ENCODE measurements around the gene RPL41. TPM values are rescaled to one million over a fixed set of nuclear protein-coding genes. Genes with fewer than 3 reads are reported as not detected.
A peak's percentile ranks its signal among the peaks of the same experiment; 100 is the strongest.
"Not testable (repeated sequence)": the region's sequence is repeated elsewhere in the genome, so short reads cannot be mapped to it uniquely, and the experiment has no call there.

The RPL41 gene
- 1,000 to 10,000 TPM; 6,129 to 8,482 (median 6,371) TPM for polyA plus RNA-seq (ENCODE audit: insufficient read depth in 1 of 5, insufficient read length in 5 of 5, low replicate concordance in 1 of 5)
- long read RNA-seq, donor 1, transcript RPL41-206 (2 exons, 595 nt) = minor isoform, 88 of 1,397 reads
- long read RNA-seq, donor 1, transcript RPL41-202 (4 exons, 469 nt) = major isoform, 805 of 1,397 reads
- long read RNA-seq, donor 1, transcript RPL41-204 (3 exons, 699 nt) = minor isoform, 358 of 1,397 reads
- long read RNA-seq, donor 1, transcript RPL41-205 (2 exons, 238 nt) = minor isoform, 7 of 1,397 reads
- long read RNA-seq, donor 1, partial matches to known transcripts = 32 of 1,397 reads
- long read RNA-seq, donor 1, other reads (novel, unspliced or antisense) = 97 of 1,397 reads
- long read RNA-seq, donor 2, transcript RPL41-205 (2 exons, 238 nt) = minor isoform, 5 of 701 reads
- long read RNA-seq, donor 2, transcript RPL41-202 (4 exons, 469 nt) = major isoform, 432 of 701 reads
- long read RNA-seq, donor 2, transcript RPL41-206 (2 exons, 595 nt) = minor isoform, 53 of 701 reads
- long read RNA-seq, donor 2, transcript RPL41-204 (3 exons, 699 nt) = minor isoform, 160 of 701 reads
- long read RNA-seq, donor 2, partial matches to known transcripts = 25 of 701 reads
- long read RNA-seq, donor 2, other reads (novel, unspliced or antisense) = 22 of 701 reads
- long read RNA-seq, donor 3, transcript RPL41-204 (3 exons, 699 nt) = minor isoform, 238 of 1,054 reads
- long read RNA-seq, donor 3, transcript RPL41-202 (4 exons, 469 nt) = major isoform, 644 of 1,054 reads
- long read RNA-seq, donor 3, transcript RPL41-206 (2 exons, 595 nt) = minor isoform, 74 of 1,054 reads
- long read RNA-seq, donor 3, partial matches to known transcripts = 38 of 1,054 reads
- long read RNA-seq, donor 3, other reads (novel, unspliced or antisense) = 54 of 1,054 reads
- long read RNA-seq, donor 4, transcript RPL41-204 (3 exons, 699 nt) = minor isoform, 142 of 594 reads
- long read RNA-seq, donor 4, transcript RPL41-206 (2 exons, 595 nt) = minor isoform, 54 of 594 reads
- long read RNA-seq, donor 4, transcript RPL41-202 (4 exons, 469 nt) = major isoform, 348 of 594 reads
- long read RNA-seq, donor 4, partial matches to known transcripts = 15 of 594 reads
- long read RNA-seq, donor 4, other reads (novel, unspliced or antisense) = 30 of 594 reads
- long read RNA-seq, donor 5, transcript RPL41-205 (2 exons, 238 nt) = minor isoform, 15 of 1,315 reads
- long read RNA-seq, donor 5, transcript RPL41-202 (4 exons, 469 nt) = major isoform, 832 of 1,315 reads
- long read RNA-seq, donor 5, transcript RPL41-206 (2 exons, 595 nt) = minor isoform, 80 of 1,315 reads
- long read RNA-seq, donor 5, transcript RPL41-204 (3 exons, 699 nt) = minor isoform, 250 of 1,315 reads
- long read RNA-seq, donor 5, partial matches to known transcripts = 30 of 1,315 reads
- long read RNA-seq, donor 5, other reads (novel, unspliced or antisense) = 104 of 1,315 reads
- long read RNA-seq, donor 6, transcript RPL41-206 (2 exons, 595 nt) = minor isoform, 69 of 1,078 reads
- long read RNA-seq, donor 6, transcript RPL41-202 (4 exons, 469 nt) = major isoform, 637 of 1,078 reads
- long read RNA-seq, donor 6, transcript RPL41-205 (2 exons, 238 nt) = minor isoform, 6 of 1,078 reads
- long read RNA-seq, donor 6, transcript RPL41-204 (3 exons, 699 nt) = minor isoform, 235 of 1,078 reads
- long read RNA-seq, donor 6, partial matches to known transcripts = 73 of 1,078 reads
- long read RNA-seq, donor 6, other reads (novel, unspliced or antisense) = 54 of 1,078 reads
- long read RNA-seq, donor 7, transcript RPL41-202 (4 exons, 469 nt) = major isoform, 455 of 705 reads
- long read RNA-seq, donor 7, transcript RPL41-206 (2 exons, 595 nt) = minor isoform, 53 of 705 reads
- long read RNA-seq, donor 7, transcript RPL41-204 (3 exons, 699 nt) = minor isoform, 124 of 705 reads
- long read RNA-seq, donor 7, transcript RPL41-205 (2 exons, 238 nt) = minor isoform, 6 of 705 reads
- long read RNA-seq, donor 7, partial matches to known transcripts = 13 of 705 reads
- long read RNA-seq, donor 7, other reads (novel, unspliced or antisense) = 52 of 705 reads
- long read RNA-seq, donor 8, transcript RPL41-202 (4 exons, 469 nt) = major isoform, 267 of 461 reads
- long read RNA-seq, donor 8, transcript RPL41-206 (2 exons, 595 nt) = minor isoform, 44 of 461 reads
- long read RNA-seq, donor 8, transcript RPL41-204 (3 exons, 699 nt) = minor isoform, 102 of 461 reads
- long read RNA-seq, donor 8, partial matches to known transcripts = 21 of 461 reads
- long read RNA-seq, donor 8, other reads (novel, unspliced or antisense) = 23 of 461 reads

DNA sequence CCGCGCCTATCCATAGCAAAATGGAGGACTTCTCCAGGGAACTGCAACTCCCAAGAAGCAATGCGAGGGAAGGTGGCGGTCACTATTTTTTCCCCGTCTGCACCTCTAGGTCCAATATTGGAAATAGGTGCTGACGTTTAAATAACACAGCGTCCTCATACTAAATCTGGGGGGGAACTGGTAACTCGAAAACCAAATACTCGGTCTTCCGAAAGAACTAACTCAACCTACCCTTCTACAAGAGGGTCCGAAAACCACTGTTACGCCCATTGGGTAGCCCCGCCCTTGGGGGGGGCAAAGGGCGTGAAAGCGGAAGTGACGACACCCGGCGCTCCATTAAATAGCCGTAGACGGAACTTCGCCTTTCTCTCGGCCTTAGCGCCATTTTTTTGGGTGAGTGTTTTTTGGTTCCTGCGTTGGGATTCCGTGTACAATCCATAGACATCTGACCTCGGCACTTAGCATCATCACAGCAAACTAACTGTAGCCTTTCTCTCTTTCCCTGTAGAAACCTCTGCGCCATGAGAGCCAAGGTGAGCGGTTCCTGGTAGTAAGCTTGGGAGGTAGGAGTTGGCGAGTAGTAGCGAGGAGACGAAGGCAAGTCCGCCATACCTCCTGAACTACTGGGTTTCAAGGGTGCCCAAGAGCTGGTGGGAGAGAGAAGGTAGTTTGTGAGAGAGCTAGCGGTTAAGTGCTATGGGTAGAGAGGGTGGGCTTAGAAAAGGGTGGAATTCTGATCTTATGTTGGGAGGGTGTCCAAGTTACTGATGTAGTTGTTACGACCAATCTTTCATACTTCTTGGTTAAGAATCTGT lies at the start of gene RPL41:
TSS of gene RPL41 (plus strand) at position 367 of the 815 bp plus-strand sequence.
- peak; percentile 98 for DNase-seq

DNA sequence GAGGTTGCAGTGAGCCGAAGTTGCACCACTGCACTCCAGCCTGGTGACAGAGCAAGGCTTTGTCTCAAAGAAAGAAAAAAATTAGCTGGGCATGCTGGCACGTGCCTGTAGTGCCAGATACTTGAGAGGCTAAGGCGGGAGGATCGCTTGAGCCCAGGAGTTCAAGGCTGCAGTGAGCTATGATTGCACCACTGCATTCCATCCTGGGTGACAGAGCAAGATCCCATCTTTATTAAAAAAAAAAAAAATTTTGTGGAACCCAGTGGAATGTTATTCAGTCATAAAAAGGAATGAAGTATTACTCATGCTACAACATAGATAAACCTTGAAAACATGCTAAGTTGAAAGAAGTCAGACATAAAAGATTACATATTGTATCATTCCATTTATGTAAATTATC lies 44.8 kb upstream of the RPL41 start:
- no peak for DNase-seq

DNA sequence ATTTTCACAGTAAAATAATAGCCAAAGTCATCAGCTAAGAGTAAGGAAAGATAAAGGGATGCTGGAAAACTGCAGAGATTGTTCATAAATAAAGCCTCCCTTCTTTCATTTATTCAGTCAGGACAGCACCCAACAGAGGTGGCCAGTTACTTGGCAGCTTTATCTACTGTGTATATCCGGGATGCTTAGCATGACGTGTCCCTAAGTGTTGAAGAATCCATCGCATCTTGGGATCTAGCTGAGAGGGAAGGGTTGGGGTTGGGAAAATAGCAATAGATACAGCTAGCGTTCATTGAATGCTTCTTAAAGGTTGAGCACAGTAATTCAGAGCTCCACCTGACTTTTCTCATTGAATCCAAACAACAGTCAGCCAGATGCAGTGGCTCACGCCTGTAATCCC lies 42.0 kb upstream of the RPL41 start:
- no peak for DNase-seq

DNA sequence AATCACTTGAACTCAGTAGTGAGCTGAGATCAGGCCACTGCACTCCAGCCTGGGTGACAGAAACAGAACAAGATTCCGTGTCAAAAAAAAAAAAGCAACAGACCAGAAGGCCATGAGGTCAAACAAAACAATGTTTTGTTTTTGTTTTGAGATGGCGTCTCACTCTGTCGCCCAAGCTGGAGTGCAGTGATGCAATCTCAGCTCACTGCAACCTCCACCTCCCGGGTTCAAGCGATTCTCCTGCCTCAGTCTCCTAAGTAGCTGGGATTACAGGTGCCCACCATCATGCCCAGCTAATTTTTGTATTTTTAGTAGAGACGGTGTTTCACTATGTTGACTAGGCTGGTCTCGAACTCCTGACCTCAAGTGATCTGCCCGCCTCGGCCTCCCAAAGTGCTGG lies 38.5 kb upstream of the RPL41 start:
- DNase-seq = not testable (repeated sequence)

DNA sequence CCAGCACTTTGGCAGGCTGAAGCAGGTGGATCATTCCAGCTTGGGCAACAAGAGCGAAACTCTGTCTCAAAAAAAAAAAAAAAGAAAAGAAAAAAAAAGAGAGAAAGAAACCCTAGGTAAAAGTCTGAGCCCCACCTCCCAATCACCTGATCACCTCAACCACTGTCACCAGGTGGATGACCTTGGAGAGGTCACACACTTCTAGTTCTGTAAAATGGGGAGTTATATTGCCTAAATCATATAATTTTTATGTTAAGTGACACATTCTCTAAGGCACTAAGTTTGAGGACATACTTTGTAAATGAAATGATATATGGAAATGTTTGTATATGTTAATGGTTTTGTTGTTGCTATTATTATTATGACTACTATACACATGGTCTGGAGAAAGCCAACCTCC lies 38.0 kb upstream of the RPL41 start:
- no peak for DNase-seq

DNA sequence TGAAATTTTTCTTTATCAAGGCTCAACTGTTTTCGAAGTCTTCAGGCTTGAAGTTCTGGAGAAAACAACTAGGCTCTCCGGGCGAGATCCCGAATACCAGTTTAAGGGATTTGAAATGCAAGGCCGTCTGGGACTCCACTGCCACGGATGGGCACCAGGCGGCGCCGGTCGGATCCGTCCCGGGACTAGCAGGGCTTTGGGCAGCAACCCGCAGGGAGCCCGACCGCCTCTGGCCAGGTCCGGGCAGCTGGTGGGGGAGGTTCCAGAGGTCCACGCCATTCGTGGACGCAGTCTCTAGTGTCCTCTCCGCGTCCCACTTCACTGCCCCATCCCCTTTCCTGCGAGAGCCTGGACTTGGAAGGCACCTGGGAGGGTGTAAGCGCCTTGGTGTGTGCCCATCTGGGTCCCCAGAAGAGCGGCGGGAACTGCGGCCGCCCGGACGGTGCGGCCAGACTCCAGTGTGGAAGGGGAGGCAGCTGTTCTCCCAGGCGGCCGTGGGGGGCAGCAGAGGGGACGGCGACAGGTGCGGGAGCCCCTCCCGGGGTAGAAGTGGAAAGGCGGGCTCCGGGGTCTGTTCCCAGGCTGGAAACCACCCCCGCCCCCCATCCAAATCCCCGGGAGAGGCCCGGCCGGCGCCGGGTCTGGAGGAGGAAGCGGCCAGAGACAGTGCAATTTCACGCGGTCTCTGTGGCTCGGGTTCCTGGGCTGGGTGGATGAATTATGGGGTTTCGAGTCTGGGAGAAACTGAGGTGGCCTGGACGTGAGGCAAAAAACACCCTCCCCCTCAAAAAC lies 37.3 kb upstream of the RPL41 start:
- DNase-seq = peak; percentile 70 to 72

DNA sequence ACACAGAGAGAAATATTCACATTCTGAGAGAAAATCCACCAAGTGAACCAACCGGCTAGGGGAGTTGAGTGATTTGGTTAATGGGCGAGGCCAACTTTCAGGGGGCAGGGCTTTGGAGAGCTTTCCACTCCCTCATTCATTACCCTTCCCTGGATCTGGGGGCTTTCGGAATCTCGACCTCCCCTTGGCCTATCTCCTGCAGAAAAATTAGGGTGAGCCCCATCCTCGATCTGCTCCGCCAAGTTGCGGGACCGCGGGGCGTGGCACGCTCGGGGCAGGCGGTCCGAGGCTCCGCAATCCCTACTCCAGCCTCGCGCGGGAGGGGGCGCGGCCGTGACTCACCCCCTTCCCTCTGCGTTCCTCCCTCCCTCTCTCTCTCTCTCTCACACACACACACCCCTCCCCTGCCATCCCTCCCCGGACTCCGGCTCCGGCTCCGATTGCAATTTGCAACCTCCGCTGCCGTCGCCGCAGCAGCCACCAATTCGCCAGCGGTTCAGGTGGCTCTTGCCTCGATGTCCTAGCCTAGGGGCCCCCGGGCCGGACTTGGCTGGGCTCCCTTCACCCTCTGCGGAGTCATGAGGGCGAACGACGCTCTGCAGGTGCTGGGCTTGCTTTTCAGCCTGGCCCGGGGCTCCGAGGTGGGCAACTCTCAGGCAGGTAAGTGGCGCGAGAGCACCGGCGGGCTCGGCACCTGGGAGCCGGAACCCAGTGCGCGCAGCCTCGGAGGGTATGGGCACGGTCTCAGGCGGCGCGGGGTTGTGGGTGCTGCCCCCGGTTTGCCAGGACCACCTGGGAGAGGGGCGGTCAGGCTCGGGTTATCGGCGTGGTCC lies 36.5 kb upstream of the RPL41 start, which contains the start of gene ERBB3:
TSS of gene ERBB3 (plus strand) at position 443 of the 833 bp plus-strand sequence. CDS start at position 579, 136 bp downstream.
- peak; percentile 75 to 80 for DNase-seq

DNA sequence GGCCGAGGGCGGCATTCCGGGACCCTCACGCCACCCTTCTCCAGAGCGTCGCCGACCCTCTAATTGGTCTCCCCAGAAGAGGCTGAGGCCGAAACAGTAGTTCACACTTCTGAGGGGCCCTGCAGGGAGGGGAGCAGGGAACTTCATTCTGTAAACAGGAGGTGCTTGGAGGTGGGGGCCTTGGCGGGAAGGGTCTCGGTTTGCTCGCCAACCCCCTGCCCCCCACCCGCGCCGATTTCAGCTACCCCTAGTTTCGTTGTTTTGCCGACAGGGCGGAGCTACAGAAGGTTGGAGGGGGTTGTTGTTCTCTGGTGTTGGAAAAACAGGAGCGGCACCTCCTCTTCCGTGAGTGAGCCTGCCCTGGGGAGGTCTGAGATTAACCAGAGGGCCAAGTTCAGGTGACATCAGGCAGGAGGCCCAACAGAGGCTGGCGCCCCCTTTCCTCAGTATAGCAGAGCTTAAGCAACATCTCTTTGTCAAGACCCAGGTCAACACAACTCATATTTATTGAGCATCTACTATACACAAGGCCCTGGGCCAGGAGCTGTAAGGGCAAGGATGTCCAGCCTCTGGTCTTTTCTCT lies 35.8 kb upstream of the RPL41 start:
- no peak for DNase-seq

DNA sequence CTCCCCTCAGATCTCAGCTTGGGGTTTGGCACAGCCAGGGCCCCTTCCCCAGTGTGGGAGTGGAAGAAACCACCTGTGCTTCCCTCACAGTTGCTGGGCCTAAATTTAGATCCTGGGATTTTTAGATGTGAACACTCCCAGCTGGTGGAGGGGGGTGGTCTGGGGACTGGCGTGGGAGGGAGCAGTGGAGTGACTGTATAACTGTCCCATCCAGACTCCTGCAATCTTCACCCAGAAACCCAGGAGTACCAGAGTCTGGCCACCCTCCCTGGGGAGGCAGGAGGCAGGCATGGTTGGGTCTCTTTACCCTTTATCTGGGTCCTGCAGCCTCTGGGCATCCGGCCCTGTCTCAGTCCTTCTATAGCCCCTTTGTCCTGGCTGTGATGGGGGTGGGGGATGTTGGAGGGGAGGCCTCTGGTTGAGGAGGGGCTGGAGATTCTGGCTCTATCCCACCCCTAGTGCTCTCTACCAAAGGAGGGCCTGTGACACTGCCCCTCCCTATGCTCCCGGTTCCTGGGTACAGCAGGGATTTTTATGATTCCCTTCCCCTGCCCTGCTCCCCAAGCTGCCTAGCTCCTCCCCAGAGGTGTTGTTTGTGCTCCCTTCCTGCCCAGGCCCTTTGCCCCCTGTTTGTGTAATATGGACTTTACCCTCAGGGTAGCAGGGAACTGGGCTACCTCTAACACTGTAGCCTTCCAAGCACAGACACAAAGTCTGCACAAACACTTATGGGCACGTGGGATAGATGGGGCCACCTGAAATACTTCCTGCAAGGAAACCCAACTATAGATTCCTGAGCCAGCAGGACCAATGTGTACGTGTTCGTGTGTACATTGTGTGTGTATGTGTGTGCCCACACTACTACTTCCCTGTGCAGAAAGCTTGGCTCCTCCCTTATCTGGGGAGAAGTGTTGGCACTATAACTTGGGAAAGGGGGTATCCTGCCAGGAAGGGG lies 34.8 kb upstream of the RPL41 start:
- DNase-seq = no peak

DNA sequence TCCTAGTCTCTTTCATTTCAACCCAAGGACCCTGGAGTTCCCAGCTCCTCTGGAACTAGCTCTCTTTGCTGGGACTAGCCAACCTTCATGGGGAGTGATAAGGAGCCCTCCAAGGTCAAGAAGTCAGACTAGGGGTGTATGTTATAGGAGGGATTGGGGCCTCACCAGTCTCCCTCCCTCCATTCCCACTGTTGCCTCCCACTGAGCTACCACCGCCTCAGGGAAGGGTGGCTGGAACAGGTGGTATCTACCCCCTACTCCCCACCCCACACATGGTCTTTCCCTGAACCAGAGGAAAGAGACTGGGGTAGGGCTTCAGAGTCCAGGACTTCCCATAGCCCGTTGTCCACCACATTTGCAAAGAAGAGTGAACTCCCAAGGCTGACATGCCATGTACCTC lies 34.1 kb upstream of the RPL41 start:
- DNase-seq = no peak

DNA sequence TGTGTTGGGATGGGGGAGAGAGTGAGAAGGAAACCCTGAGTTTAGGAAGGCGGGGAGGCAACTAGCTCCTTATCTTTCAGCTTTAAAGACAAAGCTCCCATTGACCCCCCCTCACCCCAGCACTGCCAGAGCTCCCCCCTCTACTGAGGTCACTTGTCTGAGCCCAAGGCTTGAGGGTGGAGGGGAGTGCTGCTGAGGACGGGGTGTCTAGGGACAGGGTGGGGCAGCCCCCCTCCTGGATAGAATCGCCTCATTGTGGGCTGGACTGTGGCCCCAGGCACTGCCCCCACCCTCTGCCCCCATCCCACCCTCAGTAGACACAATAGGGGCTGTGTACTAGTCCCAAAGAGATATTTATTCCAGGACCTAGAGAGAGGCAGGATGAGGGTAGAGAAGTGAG lies 33.5 kb upstream of the RPL41 start:
- DNase-seq = no peak

DNA sequence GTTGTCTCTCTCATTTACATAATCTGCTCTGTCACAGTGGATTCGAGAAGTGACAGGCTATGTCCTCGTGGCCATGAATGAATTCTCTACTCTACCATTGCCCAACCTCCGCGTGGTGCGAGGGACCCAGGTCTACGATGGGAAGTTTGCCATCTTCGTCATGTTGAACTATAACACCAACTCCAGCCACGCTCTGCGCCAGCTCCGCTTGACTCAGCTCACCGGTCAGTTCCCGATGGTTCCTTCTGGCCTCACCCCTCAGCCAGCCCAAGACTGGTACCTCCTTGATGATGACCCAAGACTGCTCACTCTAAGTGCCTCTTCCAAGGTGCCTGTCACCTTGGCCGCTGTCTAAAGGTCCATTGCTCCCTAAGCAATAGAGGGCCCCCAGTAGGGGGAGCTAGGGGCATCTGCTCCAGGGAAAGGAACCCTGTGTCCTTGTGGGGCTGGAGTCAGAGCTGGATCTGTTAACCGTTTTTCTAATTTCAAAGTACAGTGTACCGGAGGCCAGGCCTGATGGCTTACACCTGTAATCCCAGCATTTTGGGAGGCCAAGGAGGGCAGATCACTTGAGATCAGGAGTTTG lies 31.4 kb upstream of the RPL41 start:
- DNase-seq = no peak

DNA sequence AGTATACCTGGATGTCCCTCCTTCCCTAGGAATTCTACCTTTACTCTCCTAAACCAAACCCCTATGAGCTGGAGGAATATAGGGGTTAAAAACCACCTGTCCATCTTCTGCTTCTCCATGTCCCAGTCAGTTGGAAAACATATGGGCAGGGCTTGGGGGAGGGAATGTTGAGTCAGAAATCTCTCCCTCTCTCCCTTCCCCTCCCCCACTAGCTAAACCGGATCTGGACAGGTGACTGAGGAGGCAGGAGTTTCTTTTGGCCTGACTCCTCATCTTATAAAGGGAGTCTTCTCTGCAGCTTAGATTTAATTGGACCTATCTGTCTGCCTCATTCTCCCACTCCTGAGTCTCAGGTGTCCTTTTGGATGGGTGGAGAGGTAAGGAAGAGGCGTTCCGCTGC lies 30.3 kb upstream of the RPL41 start:
- DNase-seq = no peak

DNA sequence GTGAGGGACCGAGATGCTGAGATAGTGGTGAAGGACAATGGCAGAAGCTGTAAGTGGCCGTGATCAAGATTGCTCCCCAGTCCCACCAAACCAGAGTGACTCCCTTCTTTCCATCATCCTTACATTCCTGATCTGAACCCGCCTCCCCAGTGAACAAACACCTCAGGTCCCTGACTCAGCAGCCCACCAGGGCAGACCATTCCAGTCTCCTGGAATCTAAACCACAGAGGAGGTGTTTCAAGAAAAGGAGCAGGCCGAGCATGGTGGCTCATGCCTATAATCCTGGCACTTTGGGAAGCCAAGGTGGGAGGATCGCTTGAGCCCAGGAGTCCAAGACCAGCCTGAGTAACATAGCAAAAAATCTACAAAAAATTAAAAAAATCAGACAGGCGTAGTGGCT lies 29.8 kb upstream of the RPL41 start:
- DNase-seq = no peak

DNA sequence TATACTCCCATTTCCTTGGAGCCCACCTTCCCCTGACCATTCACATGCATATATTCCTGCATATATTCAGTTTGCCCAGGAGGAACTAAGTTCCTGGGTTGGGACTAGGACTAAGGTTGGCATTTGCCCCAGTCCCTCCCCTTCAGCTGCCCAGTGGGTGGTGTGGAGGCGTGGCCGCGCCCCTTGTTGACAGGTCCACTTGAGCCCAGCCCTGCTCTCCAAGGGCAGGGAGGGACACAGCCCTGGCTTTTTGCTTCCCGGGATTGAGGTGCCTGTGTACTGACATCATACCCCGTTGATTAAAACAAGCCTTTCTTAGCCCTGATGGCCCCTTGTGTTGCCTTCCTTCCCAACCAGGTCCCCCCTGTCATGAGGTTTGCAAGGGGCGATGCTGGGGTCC lies 29.2 kb upstream of the RPL41 start:
- DNase-seq = peak in 1 of 2 donors; percentile 48

Data from right lung (tissue), 10 donors.